GM12878 (cell line): ENCODE measurements around the gene CNNM2. TPM values are rescaled to one million over a fixed set of nuclear protein-coding genes. Genes with fewer than 3 reads are reported as not detected.

Experiments
- ATAC-seq: fragments of 200-7000 bp; cut with Tn5 transposase; 3 replicates; pipeline ENCODE4 v1.9.1; 2020; ENCODE audit warnings: mild to moderate bottlenecking, moderate library complexity
- Bru-seq: library from RNA; stranded (reverse); fragments of 400-500 nt; gene quantifications from one replicate; lab custom pipeline; 2021; lab: Mats Ljungman, UMichigan
- BruChase-seq, 2 experiments: library from RNA; stranded (reverse); fragments of 400-500 nt; gene quantifications; one replicate each; lab custom pipeline; 2021; lab: Mats Ljungman, UMichigan
- BruUV-seq: library from RNA; stranded (reverse); fragments of 400-500 nt; replicated peaks from 2 replicates; lab custom pipeline; 2021; lab: Mats Ljungman, UMichigan
- CTCF ChIA-PET: fragments of 300-600 bp; sonication (Branson Sonifier 250); formaldehyde crosslinking; extraction: SDS; loops from one replicate; lab custom pipeline; 2021; ENCODE audit warnings: inconsistent platforms; lab: Yijun Ruan, JAX
- POLR2A ChIA-PET: fragments of 350-600 bp; formaldehyde crosslinking; extraction: SDS; loops from one replicate; lab custom pipeline; 2021; ENCODE audit warnings: inconsistent platforms; lab: Charles Lee
- RAD21 ChIA-PET: fragments of 300-600 bp; sonication (Branson Sonifier 250); formaldehyde crosslinking; loops from one replicate; lab custom pipeline; 2023; ENCODE audit warnings: antibody characterized with exemption; ENCODE audit not compliant: unreplicated experiment; lab: Charles Lee
- SMC1A ChIA-PET: fragments of 300-600 bp; sonication (Branson Sonifier 250); formaldehyde crosslinking; loops from one replicate; lab custom pipeline; 2023; ENCODE audit not compliant: unreplicated experiment, uncharacterized antibody; lab: Charles Lee
- DNase-seq: peaks from one replicate; pipeline ENCODE4 v3.0.0-alpha.2; 2011; ENCODE audit warnings: low read depth, low spot score
- FAIRE-seq: peaks from 3 replicates; lab custom pipeline; 2011; peaks lifted over from hg19 to GRCh38; lab: Jason Lieb, UNC
- H2AFZ ChIP-seq: 2 replicates; pipeline ENCODE4 v1.6.0; 2011; ENCODE audit warnings: low read depth, low read length, control low read depth; ENCODE audit not compliant: control insufficient read depth
- H3K27ac ChIP-seq: 2 replicates; pipeline ENCODE4 v1.5.1; 2011; ENCODE audit warnings: control low read depth; ENCODE audit not compliant: control insufficient read depth, insufficient read depth
- H3K27me3 ChIP-seq, 2 experiments: replicated peaks in 1 of 2; 2 replicates each; pipeline versions ENCODE4 v1.6.0 to v1.6.1; 2011; ENCODE audit warnings: low read length in 1 of 2; ENCODE audit not compliant: control insufficient read depth in 2 of 2, insufficient read depth in 2 of 2
- H3K36me3 ChIP-seq, 2 experiments: 2 replicates each; pipeline ENCODE4 v1.5.1; 2011; ENCODE audit warnings: low read length in 1 of 2; ENCODE audit not compliant: control insufficient read depth in 2 of 2, insufficient read depth in 2 of 2
- H3K4me1 ChIP-seq: 2 replicates; pipeline ENCODE4 v1.6.1; 2011; ENCODE audit warnings: mild to moderate bottlenecking, low read length, moderate library complexity, mixed read lengths; ENCODE audit not compliant: control insufficient read depth, insufficient read depth
- H3K4me2 ChIP-seq: 2 replicates; pipeline ENCODE4 v1.6.0; 2011; ENCODE audit warnings: control low read depth; ENCODE audit not compliant: control insufficient read depth, insufficient read depth
- H3K4me3 ChIP-seq: fragments of 200-600 bp; sonication (generic); 2 replicates; pipeline ENCODE4 v1.5.1; 2016
- H3K79me2 ChIP-seq: 2 replicates; pipeline ENCODE4 v1.6.0; 2011; ENCODE audit warnings: low read length; ENCODE audit not compliant: control insufficient read depth, insufficient read depth
- H3K9ac ChIP-seq: 2 replicates; pipeline ENCODE4 v1.8.0; 2011; ENCODE audit warnings: low read length, control low read depth, mixed read lengths; ENCODE audit not compliant: control insufficient read depth, insufficient read depth
- H3K9me3 ChIP-seq: replicated peaks from 3 replicates; pipeline ENCODE4 v1.5.1; 2011; ENCODE audit warnings: mild to moderate bottlenecking, low read length; ENCODE audit not compliant: control insufficient read depth, insufficient read depth
- H4K20me1 ChIP-seq: 2 replicates; pipeline ENCODE4 v1.6.0; 2011; ENCODE audit not compliant: control insufficient read depth, insufficient read depth
- BACH1 ChIP-seq: fragments of 450-650 bp; IDR thresholded peaks from 2 replicates; pipeline ENCODE4 v1.6.1; 2017; ENCODE audit warnings: mild to moderate bottlenecking, borderline replicate concordance
- CHD2 ChIP-seq: IDR thresholded peaks from 2 replicates; pipeline ENCODE4 v1.6.1; 2011; ENCODE audit warnings: low read depth, low read length, improper control_type of control experiment, borderline replicate concordance
- CREB1 ChIP-seq: IDR thresholded peaks from 2 replicates; pipeline ENCODE4 v1.6.1; 2012; ENCODE audit warnings: low read depth, mild to moderate bottlenecking, inconsistent platforms
- EED ChIP-seq: sonication (generic); IDR thresholded peaks from 2 replicates; pipeline ENCODE4 v1.6.1; 2016; ENCODE audit warnings: antibody characterized with exemption, low read depth
- FOS ChIP-seq: IDR thresholded peaks from 3 replicates; pipeline ENCODE4 v1.6.1; 2011; ENCODE audit warnings: borderline replicate concordance; ENCODE audit not compliant: insufficient read length; ENCODE audit errors: extremely low read depth
- GATAD2B ChIP-seq: fragments of 450-650 bp; conservative IDR thresholded peaks from 2 replicates; pipeline ENCODE4 v1.6.1; 2017; ENCODE audit warnings: low read depth, mild to moderate bottlenecking, moderate library complexity
- HDGF ChIP-seq: fragments of 450-650 bp; IDR thresholded peaks from 2 replicates; pipeline ENCODE4 v1.6.1; 2016; ENCODE audit warnings: antibody characterized with exemption
- IRF5 ChIP-seq: fragments of 450-650 bp; IDR thresholded peaks from 2 replicates; pipeline ENCODE4 v1.6.1; 2017; ENCODE audit warnings: borderline replicate concordance
- NBN ChIP-seq: fragments of 450-650 bp; IDR thresholded peaks from 2 replicates; pipeline ENCODE4 v1.6.1; 2016
- NFYB ChIP-seq: IDR thresholded peaks from 2 replicates; pipeline ENCODE4 v1.6.1; 2011; ENCODE audit warnings: low read depth, mild to moderate bottlenecking, low read length, improper control_type of control experiment, moderate library complexity; ENCODE audit not compliant: insufficient read depth
- NR2C1 ChIP-seq: fragments of 450-650 bp; IDR thresholded peaks from 2 replicates; pipeline ENCODE4 v1.6.1; 2017; ENCODE audit warnings: antibody characterized with exemption, mild to moderate bottlenecking, moderate library complexity
- NRF1 ChIP-seq: conservative IDR thresholded peaks from 2 replicates; pipeline ENCODE4 v1.6.1; 2011; ENCODE audit warnings: mild to moderate bottlenecking, low read depth, low read length, improper control_type of control experiment
- PBX3 ChIP-seq: IDR thresholded peaks from 2 replicates; pipeline ENCODE4 v1.6.1; 2011; ENCODE audit warnings: mild to moderate bottlenecking, low read depth, low read length, moderate library complexity; ENCODE audit not compliant: insufficient replicate concordance
- SIX5 ChIP-seq: IDR thresholded peaks from 2 replicates; pipeline ENCODE4 v1.6.1; 2011; ENCODE audit warnings: mild to moderate bottlenecking, low read depth, low read length, moderate library complexity; ENCODE audit not compliant: severe bottlenecking
- SMAD5 ChIP-seq: IDR thresholded peaks from 2 replicates; pipeline ENCODE4 v1.6.1; 2016; ENCODE audit warnings: antibody characterized with exemption, low read depth
- TARDBP ChIP-seq: IDR thresholded peaks from 2 replicates; pipeline ENCODE4 v1.6.1; 2016; ENCODE audit warnings: borderline replicate concordance
- WGBS: methylation state at CpG from one replicate; pipeline ENCODE4 v1.1.6; 2016; ENCODE audit warnings: low lambda C conversion rate; ENCODE audit not compliant: insufficient replicate concordance, insufficient coverage; ENCODE audit errors: missing lambda C conversion rate; 5-methylcytosine and 5-hydroxymethylcytosine counted together
- in situ Hi-C: fragments of 300-500 bp; cut with MboI; formaldehyde crosslinking; loops from 9 replicates; pipeline ENCODE4 v1.14.3; 2018; ENCODE audit warnings: mixed read lengths
- intact Hi-C: fragments of 100-400 bp; cut with micrococcal nuclease; formaldehyde crosslinking; loops from one replicate; pipeline ENCODE4 v1.14.2; 2022; ENCODE audit not compliant: unreplicated experiment
- long read RNA-seq, 2 experiments: library from polyadenylated mRNA; unstranded; transcript quantifications; one replicate each; pipeline ENCODE4 v2.0.0, GENCODE V29; 2019 to 2020
- polyA minus RNA-seq, 3 experiments: library from RNA; depleted of rRNA, polyadenylated mRNA; stranded (reverse); fragments of >200 nt; gene quantifications; 2 replicates each; pipeline ENCODE4 v1.2.3, GENCODE V29; 2011
- polyA plus RNA-seq, 11 experiments: library from polyadenylated mRNA; depleted of rRNA in 4 of 11; unstranded in 6 of 11; stranded (reverse) in 5 of 11; fragments of >200 nt; fragmentation: Nextera tagmentation in 4 of 11; fragmentation: Illumina TruSeq in 1 of 11; extraction: Ambion mirVana in 4 of 11; extraction: Trizol in 1 of 11; gene quantifications; 1 replicate in 1 of 11; 2 replicates in 10 of 11; pipeline versions ENCODE4 v1.2.1 to v1.2.3, GENCODE V29; 2011 to 2016; ENCODE audit warnings: inconsistent platforms in 2 of 11, missing spikeins in 2 of 11, low read depth in 1 of 11
- total RNA-seq, 4 experiments: library from RNA; depleted of rRNA in 3 of 4; stranded (reverse); fragments of >200 nt in 3 of 4; fragmentation: Illumina TruSeq in 1 of 4; extraction: Trizol in 1 of 4; gene quantifications; 2 replicates each; pipeline versions ENCODE4 v1.2.1 to v1.2.3, GENCODE V29; 2013 to 2021

The CNNM2 gene
- 53.4 and 62.4 TPM in 2 replicates for total RNA-seq (2013; cell fraction: nucleolus; rRNA removed)
- 4.3 and 7.1 TPM in 2 replicates for total RNA-seq (2014; rRNA removed)
- total RNA-seq (2014; rRNA removed; fragmentation: Illumina TruSeq; extraction: Trizol) = 2.2 and 2.3 TPM in 2 replicates
- 5.6 and 7.3 TPM in 2 replicates for total RNA-seq (2021)
- polyA plus RNA-seq (2011; ENCODE audit: low read depth) = 2.2 TPM
- polyA plus RNA-seq (2011; rRNA removed) = 1.7 and 3.4 TPM in 2 replicates
- polyA plus RNA-seq (2011; cell fraction: cytosol; rRNA removed) = 3.2 TPM in 2 replicates
- polyA plus RNA-seq (2011; cell fraction: nucleus; rRNA removed) = 6.3 and 6.7 TPM in 2 replicates
- 4.5 and 6.7 TPM in 2 replicates for polyA plus RNA-seq (2012)
- 2.6 and 3.4 TPM in 2 replicates for polyA plus RNA-seq (2014; fragmentation: Illumina TruSeq; extraction: Trizol)
- polyA plus RNA-seq (2014; fragmentation: Nextera tagmentation; extraction: Ambion mirVana) = under 1 TPM; 0.18 to 0.33 TPM
- 2.4 and 2.5 TPM in 2 replicates for polyA plus RNA-seq (2014; rRNA removed)
- 1 to 10 TPM; 2.0 to 3.6 TPM for polyA plus RNA-seq (2016; fragmentation: Nextera tagmentation; extraction: Ambion mirVana)
- polyA minus RNA-seq (2011; rRNA and poly(A)+ RNA removed) = 7.2 and 7.8 TPM in 2 replicates
- 2.4 and 3.6 TPM in 2 replicates for polyA minus RNA-seq (2011; cell fraction: cytosol; rRNA and poly(A)+ RNA removed)
- polyA minus RNA-seq (2011; cell fraction: nucleus; rRNA and poly(A)+ RNA removed) = 4.8 and 8.5 TPM in 2 replicates
- Bru-seq, nascent RNA = percentile 59 among the genes with signal in this experiment
- BruChase-seq, experiment 1, labeled RNA remaining after a 6-hour chase = percentile 53 among the genes with signal in this experiment
- percentile 57 among the genes with signal in this experiment for BruChase-seq, experiment 2, labeled RNA remaining after a 2-hour chase
- long read RNA-seq, experiment 1, partial matches to known transcripts = 0 of 2 reads
- long read RNA-seq, experiment 1, other reads (novel, unspliced or antisense) = 2 of 2 reads
- long read RNA-seq, experiment 2, partial matches to known transcripts = 1 of 4 reads
- long read RNA-seq, experiment 2, other reads (novel, unspliced or antisense) = 3 of 4 reads

- ATAC-seq (peak; percentile 94), FAIRE-seq (peak; percentile 92), DNase-seq (peak; percentile 98)
- no TSS peak for BruUV-seq
- H3K4me2 ChIP-seq = peak within 1 kb of the TSS; percentile 99
- H3K36me3 ChIP-seq = no peaks in the 10 kb centered on the region
- no peaks in the 10 kb centered on the region for H4K20me1 ChIP-seq
- H3K4me1 ChIP-seq = peaks cover 16% of the 10 kb centered on the region
- ChIA-PET RAD21 (interaction anchor here (0.6 to 5.7 kb wide), 43 partner anchors 11 to 573 kb away, joined by 3 to 63 read pairs (median 4); partner anchors contain the start of gene NT5C2), CTCF (interaction anchor here (0.6 to 6.2 kb wide), 36 partner anchors 8 to 628 kb away, joined by 3 to 174 read pairs (median 4); partner anchors contain the start of genes NT5C2 and RPEL1), SMC1A (interaction anchor here (0.5 to 15.0 kb wide), 23 partner anchors 8 to 572 kb away, joined by 3 to 164 read pairs (median 3); partner anchors contain the start of gene RPEL1), POLR2A (interaction anchor here (0.7 to 2.4 kb wide), 9 partner anchors 128 to 326 kb away, joined by 3 to 8 read pairs (median 3); partner anchors contain the start of genes ARL3 and SFXN2)
- intact Hi-C loops = loop anchor here (1.0 to 5.0 kb wide), 5 partner anchors 134 to 567 kb away; no protein-coding TSS in a partner anchor
- H3K4me3 ChIP-seq = peak within 1 kb of the TSS; percentile 92
- in situ Hi-C loops = loop anchor here (5.0 kb wide), 2 partner anchors 149 to 324 kb away; no protein-coding TSS in a partner anchor
- peak within 1 kb of the TSS; percentile 99 for H2AFZ ChIP-seq
- peak within 1 kb of the TSS; percentile 72 for H3K27ac ChIP-seq
- H3K9ac ChIP-seq = peak within 1 kb of the TSS; percentile 77
- no peaks in the 10 kb centered on the region for H3K9me3 ChIP-seq
- H3K79me2 ChIP-seq = peaks cover 4% of the 10 kb centered on the region
- 1% methylated on average over 76 of the region's 80 CpGs for WGBS
- no peaks in the 10 kb centered on the region; a peak in 1 of 4 replicates for H3K27me3 ChIP-seq
- TF ChIP-seq IRF5 = peak; percentile 37; the same call in 1 of the 2 replicates
- TF ChIP-seq BACH1 = 0 out of 2 replicates have a peak, but pooled peaks have one; percentile 61
- TF ChIP-seq GATAD2B = peak; percentile 93
- TF ChIP-seq SMAD5 = no peak
- peak; percentile 96 for TF ChIP-seq CHD2
- TF ChIP-seq FOS = peak; percentile 60
- TF ChIP-seq EED = no peak
- peak; percentile 14; the same call in 1 of the 2 replicates for TF ChIP-seq NBN
- peak; percentile 95 for TF ChIP-seq PBX3
- peak; percentile 51 for TF ChIP-seq SIX5
- TF ChIP-seq TARDBP = peak; percentile 56; the same call in 1 of the 2 replicates
- TF ChIP-seq CREB1 = peak; percentile 70
- TF ChIP-seq HDGF = peak; percentile 98
- no peak for TF ChIP-seq NRF1
- peak; percentile 89 for TF ChIP-seq NR2C1
- TF ChIP-seq NFYB = peak; percentile 94
Observed at GRCh38 chr10:102917962-102918816, at the start of gene CNNM2. CNNM2 (plus strand) TSS chr10:102918294; CDS start chr10:102918481, 187 bp downstream.
